LNCAP (cell line): ENCODE data around the gene NPTX2.

Experiments used
- CTCF ChIP-seq: fragments of 450-650 bp; IDR thresholded peaks from 2 replicates; pipeline ENCODE4 v1.5.1; 2017; ENCODE audit warnings: mild to moderate bottlenecking

The NPTX2 gene

GRCh38 chr7:98674461-98674860, 57.4 kb downstream of the NPTX2 start:
- TF ChIP-seq CTCF, result no peak

DNA sequence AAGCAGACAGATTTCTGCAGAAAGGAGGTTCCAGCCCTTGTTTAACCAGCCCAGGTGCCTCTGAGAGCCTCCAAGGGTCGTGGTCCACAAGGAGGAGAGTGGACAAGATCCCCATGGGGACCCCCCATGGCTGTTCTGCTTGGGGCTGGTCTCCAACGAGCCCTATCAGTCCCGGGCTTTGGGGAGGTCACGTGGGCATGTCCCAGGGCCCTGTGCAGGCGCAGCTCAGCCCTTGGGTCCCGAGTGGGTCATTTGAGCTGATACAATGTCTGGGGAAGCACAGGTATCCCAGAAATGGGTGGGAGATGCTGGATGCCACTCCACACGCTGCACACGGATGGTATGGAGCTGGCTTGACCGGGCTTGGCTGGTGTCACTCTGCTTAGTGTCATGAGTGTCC, 57.8 kb downstream of the NPTX2 start:
- TF ChIP-seq CTCF, result no peak

DNA sequence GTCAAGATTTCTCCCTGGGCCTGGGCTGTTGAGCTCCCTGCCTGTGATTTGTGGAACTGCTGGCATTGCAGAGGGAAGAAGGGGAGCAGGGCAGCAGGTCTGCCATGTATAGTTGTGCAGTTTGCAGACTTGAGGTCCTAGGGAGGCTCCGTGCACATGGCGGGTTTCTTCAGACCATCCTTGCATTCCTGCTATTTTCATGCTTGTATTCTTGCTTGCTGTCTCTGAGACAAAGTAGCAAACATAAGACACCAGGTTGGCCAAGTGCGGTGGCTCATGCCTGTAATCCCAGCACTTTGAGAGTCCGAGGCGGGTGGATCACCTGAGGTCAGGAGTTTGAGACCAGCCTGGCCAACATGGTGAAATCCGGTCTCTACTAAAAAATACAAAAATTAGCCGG, 61.1 kb downstream of the NPTX2 start:
- TF ChIP-seq CTCF, result no peak
